Central memory CD8-positive, alpha-beta T cell (primary cell): ENCODE results near the gene TRMT44.
"Not testable (repeated sequence)": the region's sequence is repeated elsewhere in the genome, so short reads cannot be mapped to it uniquely, and the experiment has no call there.

ENCODE experiments used
- ATAC-seq: fragments of 150-1000 bp; cut with Tn5 transposase; replicated peaks from 2 replicates; pipeline ENCODE4 v1.10.0; 2022; ENCODE audit warnings: mild to moderate bottlenecking, moderate FRiP score, moderate number of reproducible peaks; ENCODE audit not compliant: poor library complexity, severe bottlenecking; ENCODE audit errors: extremely low read depth
- DNase-seq, 2 donors: peaks; one replicate each; pipeline ENCODE4 v3.0.0; 2021; ENCODE audit warnings: low spot score in 2 of 2
- H3K27ac Mint-ChIP-seq: one replicate; pipeline ENCODE4 v1.8.0; 2022; ENCODE audit warnings: low read depth, mild to moderate bottlenecking, moderate library complexity, mixed read lengths
- H3K27me3 Mint-ChIP-seq: one replicate; pipeline ENCODE4 v1.8.0; 2022; ENCODE audit warnings: mixed read lengths
- H3K36me3 Mint-ChIP-seq: one replicate; pipeline ENCODE4 v1.8.0; 2022; ENCODE audit warnings: mild to moderate bottlenecking, moderate library complexity, mixed read lengths; ENCODE audit not compliant: insufficient read depth
- H3K4me1 Mint-ChIP-seq: one replicate; pipeline ENCODE4 v1.8.0; 2022; ENCODE audit warnings: mixed read lengths
- H3K4me3 Mint-ChIP-seq: one replicate; pipeline ENCODE4 v1.8.0; 2022; ENCODE audit warnings: mild to moderate bottlenecking, moderate library complexity, mixed read lengths
- H3K9me3 Mint-ChIP-seq: one replicate; pipeline ENCODE4 v1.8.0; 2022; ENCODE audit warnings: mixed read lengths

The TRMT44 gene

DNA sequence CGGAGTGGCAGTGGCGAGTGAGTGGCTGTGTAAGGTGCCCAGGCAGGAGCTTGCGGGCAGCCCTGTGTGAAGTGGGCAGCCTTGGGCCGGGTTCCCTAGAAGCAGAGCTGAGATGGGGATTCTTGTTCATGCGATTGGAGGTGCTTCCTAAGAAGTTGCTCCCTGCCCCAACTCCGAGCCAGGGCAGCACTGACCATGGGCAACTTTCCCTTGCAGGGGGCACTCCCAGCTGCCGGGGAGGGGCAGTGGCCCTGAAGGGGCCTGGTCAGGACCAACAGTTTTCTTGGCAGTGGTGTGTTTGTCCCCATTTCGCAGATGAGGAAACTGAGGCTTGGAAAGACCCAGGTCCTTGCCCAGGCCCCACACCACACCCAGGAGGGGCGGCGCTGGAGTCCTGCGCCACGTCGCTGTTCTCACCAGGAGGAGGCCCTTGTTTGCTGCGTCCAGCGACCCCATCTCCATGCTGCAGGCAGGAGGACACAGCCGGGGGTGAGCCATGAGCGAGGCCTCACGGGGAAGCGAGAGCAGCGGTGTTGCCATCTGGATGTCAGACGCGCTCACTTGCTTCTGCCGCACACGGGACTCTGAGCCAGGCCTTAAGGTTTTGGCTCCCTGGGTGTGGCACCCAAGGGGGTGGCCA, 68.9 kb downstream of the TRMT44 start:
- H3K4me1 Mint-ChIP-seq: no peaks in the 10 kb centered on the region
- no peak for ATAC-seq
- no peak for DNase-seq
- H3K27ac Mint-ChIP-seq: no peak overlapping the region
- no peaks in the 10 kb centered on the region for H3K36me3 Mint-ChIP-seq
- peaks cover 10% of the 10 kb centered on the region for H3K27me3 Mint-ChIP-seq
- H3K4me3 Mint-ChIP-seq: no peak overlapping the region
- H3K9me3 Mint-ChIP-seq: peaks cover 5% of the 10 kb centered on the region

DNA sequence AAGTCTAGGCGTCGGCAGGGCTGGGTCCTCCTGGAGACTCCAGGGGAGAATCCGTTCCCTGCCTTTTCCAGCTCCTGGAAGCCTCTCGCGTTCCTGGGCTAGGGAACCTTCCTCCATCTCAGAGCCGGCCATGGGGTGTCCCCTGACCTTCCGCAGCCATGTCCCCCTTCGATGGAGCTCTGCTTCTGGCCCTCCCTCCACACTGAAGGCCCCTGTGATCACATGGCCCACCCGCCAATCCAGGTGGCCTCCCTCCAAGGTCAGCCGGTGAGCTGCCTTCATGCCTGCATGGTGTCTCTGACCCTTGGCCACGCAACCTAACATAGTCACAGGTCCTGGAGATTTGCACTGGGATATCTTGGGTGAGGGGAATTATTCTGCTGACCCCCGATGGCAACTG, 69.6 kb downstream of the TRMT44 start:
- Mint-ChIP-seq H3K36me3 (no peaks in the 10 kb centered on the region), H3K27me3 (peaks cover 10% of the 10 kb centered on the region), H3K27ac (no peak overlapping the region), H3K4me1 (no peaks in the 10 kb centered on the region), H3K9me3 (peaks cover 5% of the 10 kb centered on the region), H3K4me3 (no peak overlapping the region)
- ATAC-seq (no peak), DNase-seq (no peak)

DNA sequence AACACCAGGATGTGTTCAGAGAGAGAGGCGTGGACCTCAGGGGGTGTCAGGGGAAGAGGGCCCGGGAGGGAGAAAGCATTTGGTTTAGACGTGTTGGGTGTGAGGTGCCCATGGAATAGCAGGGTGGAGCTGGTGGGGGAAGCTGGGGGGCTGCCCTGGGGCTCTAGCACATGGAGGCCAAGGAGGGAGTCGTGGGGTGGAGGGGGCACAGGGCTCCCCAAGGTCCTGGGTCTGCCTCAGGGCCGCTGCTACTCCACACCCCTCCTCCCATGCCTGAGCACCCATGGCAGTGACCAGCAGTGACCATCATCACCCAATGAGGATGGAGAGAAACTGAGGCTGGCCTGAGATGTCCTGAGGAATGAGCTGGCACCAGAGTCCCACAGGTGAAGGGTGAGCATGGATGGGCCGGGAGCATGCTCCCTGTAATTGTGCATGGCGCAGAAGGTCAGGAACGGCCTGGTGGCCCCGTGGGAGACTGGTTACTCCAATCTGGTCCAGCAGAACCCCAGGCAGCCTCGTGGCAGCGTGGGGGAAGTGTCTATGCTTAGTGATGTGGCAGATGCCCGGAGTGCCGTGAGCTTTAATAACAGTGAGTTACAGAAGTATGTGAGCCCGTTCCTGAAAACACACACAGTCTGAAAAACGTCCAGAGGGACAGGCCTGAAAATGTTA, 70.2 kb downstream of the TRMT44 start:
- peaks cover 14% of the 10 kb centered on the region for H3K27me3 Mint-ChIP-seq
- peaks cover 5% of the 10 kb centered on the region for H3K9me3 Mint-ChIP-seq

DNA sequence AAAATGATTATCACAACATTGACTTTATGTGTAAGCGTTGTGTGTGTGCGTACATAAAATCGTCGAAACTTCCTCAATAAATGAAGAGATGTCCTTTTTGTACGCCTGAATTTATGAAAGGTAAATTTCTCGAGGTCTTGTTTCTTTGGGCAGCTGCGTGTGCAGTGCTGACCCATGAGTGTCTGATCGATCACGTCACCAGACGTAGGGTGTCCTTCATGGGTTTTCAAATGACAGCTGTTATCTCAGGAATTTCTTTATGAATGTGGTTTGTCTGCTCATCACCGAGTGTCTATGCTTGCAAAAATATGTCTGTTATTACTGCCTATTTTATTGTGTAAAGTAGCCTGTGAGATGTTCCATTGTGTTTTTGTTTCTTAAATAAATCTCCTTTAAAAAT, 71.9 kb downstream of the TRMT44 start:
- H3K36me3 Mint-ChIP-seq: no peaks in the 10 kb centered on the region

More for the DNA sequence above, 70.2 kb downstream of the TRMT44 start:
- Mint-ChIP-seq H3K4me1 (no peaks in the 10 kb centered on the region), H3K4me3 (no peak overlapping the region), H3K36me3 (no peaks in the 10 kb centered on the region), H3K27ac (no peak overlapping the region)
- ATAC-seq: no peak
- no peak for DNase-seq

DNA sequence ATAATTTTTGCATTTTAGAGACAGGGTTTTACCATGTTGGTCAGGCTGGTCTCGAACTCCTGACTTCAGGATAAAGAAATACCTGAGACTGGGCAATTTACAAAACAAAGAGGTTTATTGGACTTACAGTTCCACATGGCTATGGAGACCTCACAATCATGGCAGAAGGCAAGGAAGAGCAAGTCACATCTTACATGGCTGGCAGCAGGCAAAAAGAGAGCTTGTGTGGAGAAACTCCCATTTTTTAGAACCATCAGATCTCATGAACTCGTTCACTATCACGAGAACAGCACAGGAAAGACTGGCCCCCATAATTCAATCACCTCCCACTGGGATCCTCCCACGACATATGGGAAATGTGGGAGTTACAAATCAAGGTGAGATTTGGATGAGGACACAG, 72.5 kb downstream of the TRMT44 start:
- not testable (repeated sequence) for ATAC-seq, DNase-seq, H3K9me3 Mint-ChIP-seq, H3K27ac Mint-ChIP-seq, H3K36me3 Mint-ChIP-seq, H3K4me1 Mint-ChIP-seq, H3K4me3 Mint-ChIP-seq
- peaks cover 24% of the 10 kb centered on the region for H3K27me3 Mint-ChIP-seq

More for the DNA sequence above, 71.9 kb downstream of the TRMT44 start:
- H3K4me3 Mint-ChIP-seq: no peak overlapping the region
- no peak overlapping the region for H3K27ac Mint-ChIP-seq
- H3K4me1 Mint-ChIP-seq: no peaks in the 10 kb centered on the region
- DNase-seq: no peak
- ATAC-seq: no peak
- peaks cover 5% of the 10 kb centered on the region for H3K9me3 Mint-ChIP-seq
- peaks cover 24% of the 10 kb centered on the region for H3K27me3 Mint-ChIP-seq

DNA sequence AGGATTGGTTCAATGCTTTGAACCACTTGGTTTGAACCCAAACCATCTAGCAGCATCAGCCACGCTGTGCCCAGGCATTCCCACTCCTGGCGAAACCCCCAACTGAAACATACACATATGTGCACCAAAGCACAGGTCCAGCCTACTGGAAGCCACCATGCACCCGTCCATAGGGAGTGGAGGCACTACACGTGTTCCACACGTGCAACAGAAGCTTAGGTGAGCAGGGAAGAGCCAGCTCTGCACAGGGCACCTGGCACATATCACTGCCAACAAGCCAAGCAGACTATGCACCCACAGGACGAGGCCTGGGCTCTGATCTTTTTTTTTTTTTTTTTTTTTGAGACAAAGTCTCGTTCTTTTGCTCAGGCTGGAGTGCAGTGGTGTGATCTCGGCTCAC, 73.4 kb downstream of the TRMT44 start:
- no peaks in the 10 kb centered on the region for H3K36me3 Mint-ChIP-seq
- no peak overlapping the region for H3K27ac Mint-ChIP-seq
- H3K4me1 Mint-ChIP-seq: no peaks in the 10 kb centered on the region
- DNase-seq: no peak
- ATAC-seq: no peak
- peaks cover 5% of the 10 kb centered on the region for H3K9me3 Mint-ChIP-seq
- no peak overlapping the region for H3K4me3 Mint-ChIP-seq
- peaks cover 26% of the 10 kb centered on the region for H3K27me3 Mint-ChIP-seq

DNA sequence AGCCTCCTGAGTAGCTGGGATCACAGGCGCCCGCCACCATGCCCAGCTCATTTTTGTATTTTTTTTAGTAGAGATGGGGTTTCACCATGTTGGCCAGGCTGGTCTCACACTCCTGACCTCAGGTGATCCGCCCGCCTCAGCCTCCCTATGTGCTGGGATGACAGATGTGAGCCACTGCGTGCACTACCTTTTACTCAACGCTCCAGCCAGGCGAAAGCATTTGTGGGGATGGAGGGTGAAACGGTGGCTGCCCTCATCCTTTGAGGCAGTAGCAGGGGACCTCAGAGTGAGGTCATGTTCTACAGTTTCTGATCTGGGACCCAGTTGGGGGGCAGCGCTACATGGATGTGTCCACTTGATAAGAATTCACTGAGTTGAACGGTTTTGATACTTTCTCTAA, 73.8 kb downstream of the TRMT44 start:
- Mint-ChIP-seq H3K27ac (no peak overlapping the region), H3K4me3 (no peak overlapping the region), H3K9me3 (peaks cover 5% of the 10 kb centered on the region), H3K36me3 (no peaks in the 10 kb centered on the region), H3K27me3 (peaks cover 30% of the 10 kb centered on the region), H3K4me1 (no peaks in the 10 kb centered on the region)
- DNase-seq (no peak), ATAC-seq (no peak)

DNA sequence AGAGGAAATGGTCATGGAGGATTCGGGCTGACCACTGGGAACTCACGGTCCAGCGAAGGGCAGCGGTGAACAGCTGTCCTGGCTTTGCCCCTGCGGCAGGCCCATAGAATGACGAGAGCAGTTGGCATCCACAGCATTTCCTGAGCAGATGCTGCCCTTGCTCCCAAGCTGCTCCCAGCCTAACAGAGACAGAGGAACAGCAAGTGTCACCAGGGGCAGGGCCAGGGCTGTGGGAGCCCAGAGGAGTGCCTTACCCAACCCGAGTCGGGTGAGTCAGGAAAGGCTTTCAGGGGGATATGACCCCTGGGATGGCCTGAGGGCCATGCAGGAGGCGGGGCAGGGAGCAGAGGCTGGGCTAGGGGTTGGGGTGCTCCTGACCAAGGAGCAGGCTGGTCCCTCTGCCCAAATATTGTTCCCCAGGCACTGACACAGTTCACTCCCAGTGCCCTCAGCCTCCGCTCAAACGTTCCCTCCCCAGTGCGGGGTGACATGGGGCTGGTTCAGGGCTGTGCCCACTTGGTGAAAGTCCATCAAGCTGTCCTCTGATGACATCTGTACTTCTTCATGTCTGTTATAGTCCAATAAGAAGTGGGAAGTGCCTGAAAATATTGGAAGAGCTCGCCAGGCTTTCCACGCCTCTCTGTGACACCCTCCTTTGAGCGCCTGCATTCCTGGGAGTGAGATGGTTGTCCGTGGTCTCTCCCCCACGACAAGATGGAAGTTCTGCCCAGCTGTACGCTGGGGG, 74.9 kb downstream of the TRMT44 start:
- Mint-ChIP-seq H3K27me3 (peaks cover 32% of the 10 kb centered on the region), H3K4me3 (no peak overlapping the region), H3K4me1 (no peaks in the 10 kb centered on the region), H3K27ac (no peak overlapping the region), H3K9me3 (peaks cover 5% of the 10 kb centered on the region), H3K36me3 (no peaks in the 10 kb centered on the region)
- DNase-seq: no peak
- ATAC-seq: no peak

DNA sequence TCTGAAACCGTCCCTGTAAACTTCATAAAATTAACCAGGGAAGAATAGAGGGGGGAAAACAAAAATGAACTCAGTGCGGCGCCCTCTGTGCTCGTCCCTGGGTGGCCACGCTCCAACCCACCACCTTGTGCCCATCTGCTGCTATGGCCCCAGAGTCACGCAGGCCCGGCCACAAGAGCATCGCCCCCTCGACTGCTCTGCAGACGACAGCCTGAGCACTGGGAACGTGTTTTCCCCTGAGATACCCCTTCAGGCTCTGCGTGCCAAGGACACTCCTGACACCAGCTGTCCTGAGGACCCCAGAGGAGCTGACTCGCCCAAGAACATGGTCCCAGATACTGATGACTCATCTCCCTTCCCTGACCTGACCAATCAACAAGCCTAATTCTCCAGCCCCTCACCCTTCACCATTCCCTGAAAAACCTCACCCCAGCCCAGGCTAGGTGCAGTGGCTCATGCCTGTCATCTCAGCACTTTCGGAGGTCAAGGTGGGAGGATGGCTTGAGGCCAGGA, 75.5 kb downstream of the TRMT44 start:
- no peak overlapping the region for H3K4me3 Mint-ChIP-seq
- H3K27ac Mint-ChIP-seq: no peak overlapping the region
- H3K4me1 Mint-ChIP-seq: no peaks in the 10 kb centered on the region
- ATAC-seq: no peak
- peaks cover 5% of the 10 kb centered on the region for H3K9me3 Mint-ChIP-seq
- DNase-seq: no peak
- H3K36me3 Mint-ChIP-seq: no peaks in the 10 kb centered on the region
- peaks cover 32% of the 10 kb centered on the region for H3K27me3 Mint-ChIP-seq

DNA sequence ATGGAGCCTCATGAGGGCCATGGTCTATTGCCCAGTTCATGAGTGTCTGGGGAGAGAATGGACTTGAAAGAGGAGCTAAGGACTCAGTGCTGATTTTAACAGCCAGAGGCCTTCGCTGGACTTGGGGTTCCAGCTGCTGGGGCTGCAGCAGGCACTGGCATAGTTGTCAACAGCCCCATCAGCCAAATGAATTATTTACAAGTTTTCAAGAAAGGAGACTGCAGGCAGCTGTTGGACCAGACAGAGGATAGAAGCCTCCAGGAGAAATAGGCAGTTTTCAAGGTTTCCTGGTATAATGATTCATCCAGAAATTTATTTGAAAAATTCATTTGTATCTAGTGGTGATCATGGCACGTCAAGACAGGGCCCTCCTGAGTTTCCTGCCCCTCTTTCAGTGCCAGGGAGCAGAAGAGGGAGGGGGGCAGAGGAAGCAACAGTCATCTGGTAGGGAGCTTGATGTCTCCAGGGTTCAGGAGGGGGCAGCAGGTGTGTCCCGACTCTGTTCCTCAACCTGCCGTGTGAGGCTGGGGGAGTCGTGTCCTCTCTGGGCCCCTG, 76.5 kb downstream of the TRMT44 start:
- DNase-seq (no peak), ATAC-seq (no peak)
- Mint-ChIP-seq H3K36me3 (no peaks in the 10 kb centered on the region), H3K4me3 (no peak overlapping the region), H3K4me1 (no peaks in the 10 kb centered on the region), H3K9me3 (peaks cover 5% of the 10 kb centered on the region), H3K27me3 (peaks cover 33% of the 10 kb centered on the region), H3K27ac (no peak overlapping the region)

DNA sequence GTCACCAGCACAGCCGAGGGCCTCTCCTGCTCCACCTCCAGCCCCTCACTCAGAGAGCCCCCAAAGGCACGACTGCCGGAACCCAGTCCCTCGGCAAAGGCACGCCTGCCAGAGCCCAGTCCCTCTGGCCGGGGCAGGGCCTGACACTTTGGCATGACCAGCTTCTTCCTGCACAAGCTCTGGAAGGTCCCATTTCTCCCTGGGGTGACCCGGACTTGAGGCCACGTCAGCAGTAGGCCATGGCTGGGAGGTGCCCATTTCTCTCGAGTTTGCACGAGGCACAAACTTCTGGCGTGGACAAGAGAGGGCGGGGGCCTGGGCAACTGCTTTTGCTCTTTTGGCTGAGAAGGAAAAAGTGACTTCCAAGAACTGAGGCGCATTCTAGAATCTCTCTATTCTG, 77.4 kb downstream of the TRMT44 start:
- Mint-ChIP-seq H3K27me3 (peaks cover 41% of the 10 kb centered on the region), H3K36me3 (no peaks in the 10 kb centered on the region), H3K27ac (no peak overlapping the region), H3K4me1 (no peaks in the 10 kb centered on the region), H3K4me3 (no peak overlapping the region), H3K9me3 (peaks cover 3% of the 10 kb centered on the region)
- ATAC-seq (no peak), DNase-seq (no peak)

DNA sequence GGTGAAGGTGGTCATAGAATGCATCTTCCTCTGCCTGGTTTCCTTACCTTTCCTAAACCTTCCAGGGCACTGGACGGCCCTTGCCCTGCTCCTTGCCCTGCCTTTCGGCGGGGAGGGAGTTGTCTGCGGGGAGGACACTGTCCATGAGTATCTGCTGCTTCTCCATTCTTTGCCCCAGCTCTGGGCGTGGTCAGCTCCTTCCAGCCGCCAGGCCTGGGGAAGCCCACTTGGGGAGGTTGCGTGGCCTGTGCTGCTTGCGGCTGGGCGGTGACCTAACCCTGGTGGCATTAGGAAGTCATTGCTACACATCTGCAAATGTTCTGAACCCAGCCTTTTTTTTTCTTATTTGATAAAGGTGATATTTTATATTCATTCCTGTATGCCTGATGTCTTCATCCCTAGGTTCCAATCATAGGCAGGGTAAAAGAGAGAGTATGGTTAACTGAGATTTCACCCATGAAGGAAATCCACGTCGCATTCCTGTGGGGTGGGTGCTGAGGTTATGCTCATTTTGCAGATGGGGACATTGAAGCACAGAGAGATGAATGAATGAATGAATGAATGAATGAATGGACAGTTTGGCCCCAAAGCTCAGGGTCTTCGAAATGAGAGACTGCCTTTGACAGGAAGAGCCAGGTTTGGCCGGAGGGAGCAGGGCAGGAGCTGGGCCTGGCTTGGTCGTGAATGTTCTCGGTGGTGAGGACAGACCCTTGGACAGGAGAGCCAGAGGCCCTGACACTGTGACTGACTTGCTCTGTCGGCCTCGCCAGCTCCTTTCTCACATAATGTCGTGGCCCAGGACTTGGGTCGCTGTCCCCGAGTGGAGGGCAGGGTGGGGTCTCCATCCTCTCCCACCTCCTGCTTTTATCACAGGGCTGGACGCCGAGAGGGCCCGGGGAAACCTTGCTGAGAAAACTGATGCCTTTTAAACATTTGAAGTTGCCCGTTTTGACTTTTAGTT, 81.9 kb downstream of the TRMT44 start:
- no peaks in the 10 kb centered on the region for H3K36me3 Mint-ChIP-seq
- peaks cover 17% of the 10 kb centered on the region for H3K27me3 Mint-ChIP-seq
- ATAC-seq: no peak
- H3K27ac Mint-ChIP-seq: no peak overlapping the region
- no peaks in the 10 kb centered on the region for H3K9me3 Mint-ChIP-seq
- no peak overlapping the region for H3K4me3 Mint-ChIP-seq
- H3K4me1 Mint-ChIP-seq: no peaks in the 10 kb centered on the region
- no peak for DNase-seq
